Rectal smooth muscle tissue (tissue), 1 donor: ENCODE measurements around the gene MYOD1.

Experiments used
- H3K27ac ChIP-seq: one replicate; pipeline ENCODE4 v1.7.0; 2013; ENCODE audit warnings: low read depth, low read length, inconsistent platforms
- H3K27me3 ChIP-seq: one replicate; pipeline ENCODE4 v1.7.0; 2013; ENCODE audit warnings: low read length; ENCODE audit not compliant: control insufficient read depth, insufficient read depth
- H3K36me3 ChIP-seq: one replicate; pipeline ENCODE4 v1.7.0; 2013; ENCODE audit warnings: low read length; ENCODE audit not compliant: control insufficient read depth, insufficient read depth
- H3K4me1 ChIP-seq: one replicate; pipeline ENCODE4 v1.7.0; 2013; ENCODE audit warnings: low read length; ENCODE audit not compliant: control insufficient read depth, insufficient read depth
- H3K4me3 ChIP-seq: one replicate; pipeline ENCODE4 v1.7.0; 2013; ENCODE audit warnings: low read length
- H3K9ac ChIP-seq: one replicate; pipeline ENCODE4 v1.7.0; 2013; ENCODE audit warnings: low read length

The MYOD1 gene

DNA sequence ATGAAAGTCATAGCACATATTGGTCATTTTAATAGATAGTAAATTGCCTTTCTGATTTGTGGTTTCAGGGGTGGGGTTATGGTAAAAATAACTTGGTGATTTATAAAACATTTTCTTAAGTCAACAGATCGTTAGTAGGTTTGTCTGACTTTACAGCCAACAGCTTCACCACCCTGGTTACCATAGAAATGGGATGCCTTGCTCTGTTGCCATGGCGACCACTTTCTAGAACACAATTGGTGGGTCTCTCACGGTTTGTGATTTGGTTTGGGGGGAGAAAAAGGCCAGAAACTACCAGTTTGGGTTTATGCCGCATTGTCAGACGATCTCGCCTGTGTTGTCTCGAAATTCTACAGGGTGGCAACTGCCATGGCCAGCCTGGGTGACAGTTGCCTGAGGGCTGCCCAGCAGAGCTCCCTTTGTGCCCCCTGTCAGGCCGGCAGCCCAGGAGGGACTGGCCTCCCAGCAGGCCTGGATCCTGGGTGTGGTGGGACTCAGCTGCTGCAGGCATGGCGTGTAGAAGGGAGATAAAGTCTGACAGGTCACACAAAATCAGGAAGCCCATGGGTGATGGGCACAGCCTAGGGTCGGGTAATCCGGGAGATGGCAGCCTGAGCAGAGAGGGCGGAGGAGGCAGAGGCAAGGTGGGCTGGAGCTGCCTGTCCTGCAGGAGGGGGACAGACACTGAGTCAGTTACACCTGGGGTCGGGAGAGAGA is 46.1 kb downstream of the MYOD1 start:
- no peak overlapping the region for H3K27ac ChIP-seq
- H3K4me3 ChIP-seq: no peak overlapping the region

DNA sequence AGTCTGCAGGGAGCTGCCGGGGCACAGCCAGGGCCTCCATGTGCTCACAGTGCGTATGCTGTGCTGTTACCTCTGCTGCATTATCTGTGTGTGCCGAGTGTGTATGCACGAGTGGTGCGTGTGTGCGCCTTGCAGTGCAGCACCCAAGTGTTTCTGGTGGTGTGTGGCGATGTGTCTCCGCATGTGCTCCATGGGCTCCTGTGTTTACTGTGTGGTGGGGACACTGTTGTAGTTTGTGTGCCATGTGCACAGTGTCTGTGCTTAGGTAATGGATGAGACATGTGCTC is 46.6 kb downstream of the MYOD1 start:
- H3K27ac ChIP-seq: no peak overlapping the region
- H3K36me3 ChIP-seq: no peaks in the 10 kb centered on the region
- no peaks in the 10 kb centered on the region for H3K4me1 ChIP-seq
- H3K9ac ChIP-seq: no peak overlapping the region
- H3K4me3 ChIP-seq: no peak overlapping the region
- H3K27me3 ChIP-seq: no peaks in the 10 kb centered on the region

More for the DNA sequence above, 46.1 kb downstream of the MYOD1 start:
- no peak overlapping the region for H3K9ac ChIP-seq
- no peaks in the 10 kb centered on the region for H3K36me3 ChIP-seq
- no peaks in the 10 kb centered on the region for H3K4me1 ChIP-seq
- no peaks in the 10 kb centered on the region for H3K27me3 ChIP-seq

DNA sequence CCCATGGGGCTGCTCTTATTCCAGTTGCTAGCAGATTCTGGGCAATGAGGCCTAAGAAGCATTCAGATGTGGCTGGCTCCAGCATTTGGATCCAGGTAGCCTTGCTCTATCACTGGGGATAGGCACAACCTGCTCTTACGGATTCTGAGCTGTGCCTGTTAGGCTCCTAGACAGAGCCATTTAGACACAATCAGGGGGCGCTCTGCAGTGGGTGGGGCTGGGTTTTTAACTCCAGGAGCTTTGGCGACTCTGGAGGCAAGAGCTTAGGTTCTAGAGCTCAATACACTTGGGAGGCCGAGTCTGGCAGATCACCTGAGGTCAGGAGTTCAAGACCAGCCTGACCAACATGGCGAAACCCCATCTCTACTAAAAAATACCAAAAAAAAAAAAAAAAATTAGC is 47.2 kb downstream of the MYOD1 start:
- no peaks in the 10 kb centered on the region for H3K4me1 ChIP-seq
- no peak overlapping the region for H3K9ac ChIP-seq
- H3K36me3 ChIP-seq: no peaks in the 10 kb centered on the region
- H3K4me3 ChIP-seq: no peak overlapping the region
- no peaks in the 10 kb centered on the region for H3K27me3 ChIP-seq
- H3K27ac ChIP-seq: no peak overlapping the region

DNA sequence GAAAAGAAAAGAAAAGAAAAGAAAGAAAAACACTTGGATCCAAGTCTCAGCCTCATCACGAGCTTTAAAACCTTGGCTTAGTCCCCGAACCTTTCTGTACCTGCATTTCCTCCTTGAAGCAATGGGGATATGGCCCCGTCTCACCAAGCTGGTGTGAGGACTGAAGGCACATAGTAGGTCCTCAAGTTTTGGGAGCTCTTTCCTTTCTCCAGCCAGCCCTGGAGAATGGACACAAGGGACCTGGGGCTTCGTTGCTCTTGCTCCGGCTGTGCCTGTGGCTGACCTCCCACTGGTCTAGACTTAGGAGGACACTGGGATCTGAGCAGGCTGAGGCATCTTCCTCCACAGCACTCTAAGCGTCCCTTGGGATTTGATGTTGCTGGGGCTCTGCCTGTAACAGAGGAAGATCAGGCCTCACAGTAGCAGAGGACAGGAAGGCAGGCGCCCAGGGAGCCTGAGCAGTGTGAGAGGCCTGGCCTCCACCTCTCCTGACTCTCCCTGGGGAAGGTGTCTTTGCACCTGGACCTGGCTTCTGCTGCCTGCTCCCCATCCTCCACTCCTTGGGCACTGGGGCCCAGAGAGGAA is 48.0 kb downstream of the MYOD1 start:
- no peaks in the 10 kb centered on the region for H3K27me3 ChIP-seq
- no peaks in the 10 kb centered on the region for H3K4me1 ChIP-seq
- no peaks in the 10 kb centered on the region for H3K36me3 ChIP-seq
- H3K27ac ChIP-seq: no peak overlapping the region
- no peak overlapping the region for H3K4me3 ChIP-seq
- no peak overlapping the region for H3K9ac ChIP-seq

DNA sequence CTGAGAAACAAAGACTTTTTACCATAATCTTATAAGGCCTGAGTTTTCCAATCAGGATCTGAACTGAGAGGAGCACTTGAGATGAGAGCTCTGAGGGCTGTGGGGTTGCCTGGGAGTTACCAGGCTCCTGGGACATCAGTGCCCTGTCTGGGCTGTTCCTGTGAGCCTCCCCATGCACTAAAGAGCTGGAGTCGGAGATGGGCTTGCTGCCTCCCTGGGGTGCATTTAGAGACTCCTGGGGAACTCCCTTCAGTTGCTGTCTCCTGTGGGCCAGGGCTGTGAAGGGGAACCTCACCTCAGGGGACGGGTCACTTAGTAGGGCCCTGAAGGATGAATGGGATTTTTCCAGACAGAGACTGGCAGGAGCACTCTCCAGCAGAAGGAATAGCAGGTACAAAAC is 48.5 kb downstream of the MYOD1 start:
- Histone ChIP-seq H3K36me3 (no peaks in the 10 kb centered on the region), H3K27ac (no peak overlapping the region), H3K9ac (no peak overlapping the region), H3K4me3 (no peak overlapping the region), H3K27me3 (no peaks in the 10 kb centered on the region), H3K4me1 (no peaks in the 10 kb centered on the region)

DNA sequence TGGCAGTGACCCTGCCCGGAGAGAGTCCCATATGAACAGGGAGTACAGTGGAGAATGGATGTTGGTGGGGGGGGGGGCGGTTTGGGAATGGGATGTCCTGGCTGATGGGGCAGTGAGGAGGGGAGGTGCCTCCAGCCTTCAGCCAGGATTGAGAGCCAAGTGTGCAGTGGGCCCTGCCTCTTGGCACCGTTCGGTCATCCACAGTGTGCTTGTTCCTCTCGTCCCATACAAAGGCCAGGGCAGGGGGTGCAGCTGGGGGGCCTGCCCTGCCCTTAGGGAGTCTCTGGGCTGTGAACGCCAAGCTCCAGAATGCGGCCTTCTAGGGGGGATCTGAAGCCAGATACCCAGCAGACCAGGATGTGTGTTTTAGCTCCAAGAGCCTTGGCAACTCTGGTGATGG is 49.2 kb downstream of the MYOD1 start:
- no peak overlapping the region for H3K27ac ChIP-seq
- H3K36me3 ChIP-seq: no peaks in the 10 kb centered on the region
- no peaks in the 10 kb centered on the region for H3K27me3 ChIP-seq
- H3K4me1 ChIP-seq: no peaks in the 10 kb centered on the region
- H3K9ac ChIP-seq: no peak overlapping the region
- H3K4me3 ChIP-seq: no peak overlapping the region

DNA sequence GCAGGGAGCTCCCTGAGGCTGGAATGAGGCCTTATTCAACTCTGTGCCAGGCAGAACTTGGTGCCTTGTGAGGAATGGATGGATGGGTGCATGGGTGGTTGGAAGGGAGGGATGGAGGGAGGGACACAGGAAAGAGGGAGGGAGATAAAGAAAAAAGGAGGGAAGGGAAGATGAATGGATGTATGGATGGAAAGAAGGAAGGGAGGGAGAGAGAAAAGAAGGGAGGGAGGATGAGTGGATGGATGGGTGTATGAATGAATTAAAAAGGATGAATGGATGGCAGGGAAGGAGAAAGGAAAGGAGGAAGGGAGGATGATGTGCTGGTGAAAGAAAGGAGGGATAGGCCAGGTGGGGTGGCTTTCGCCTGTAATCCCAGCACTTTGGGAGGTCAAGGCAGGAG is 49.8 kb downstream of the MYOD1 start:
- Histone ChIP-seq H3K4me3 (no peak overlapping the region), H3K27ac (no peak overlapping the region), H3K4me1 (no peaks in the 10 kb centered on the region)

DNA sequence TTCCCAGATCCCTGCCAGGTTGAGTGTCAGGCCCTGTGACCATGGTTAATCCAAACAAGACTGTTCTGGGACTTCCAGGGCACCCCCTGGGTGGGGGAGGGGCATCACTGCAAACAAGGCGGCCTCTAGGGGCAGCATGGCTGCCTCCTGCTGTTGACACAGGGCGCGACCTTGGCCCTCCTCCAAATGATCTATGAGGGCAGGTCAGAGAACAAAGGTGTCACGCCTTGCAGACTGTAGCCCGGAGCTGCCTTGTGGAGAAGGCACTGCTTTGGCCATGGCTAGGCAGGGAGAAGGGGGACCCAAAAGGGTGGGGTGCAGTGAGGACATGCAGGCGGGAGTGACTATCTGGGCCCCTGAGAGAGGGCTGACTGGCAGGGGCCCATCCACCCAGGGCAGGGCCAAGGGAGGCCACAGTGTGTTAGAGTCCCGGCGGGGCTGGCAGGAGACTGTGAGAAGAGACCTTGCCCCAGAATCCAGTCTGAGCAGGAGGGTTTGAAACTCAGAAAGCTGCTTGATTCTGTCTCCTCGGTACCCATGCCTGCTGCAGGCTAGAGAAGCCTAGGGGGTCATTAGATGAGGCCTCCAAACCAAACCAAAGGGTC is 50.8 kb downstream of the MYOD1 start:
- H3K27ac ChIP-seq: no peak overlapping the region
- no peaks in the 10 kb centered on the region for H3K27me3 ChIP-seq
- H3K4me1 ChIP-seq: no peaks in the 10 kb centered on the region
- H3K4me3 ChIP-seq: no peak overlapping the region
- no peaks in the 10 kb centered on the region for H3K36me3 ChIP-seq
- no peak overlapping the region for H3K9ac ChIP-seq

More for the DNA sequence above, 49.8 kb downstream of the MYOD1 start:
- H3K27me3 ChIP-seq: no peaks in the 10 kb centered on the region
- H3K9ac ChIP-seq: no peak overlapping the region
- no peaks in the 10 kb centered on the region for H3K36me3 ChIP-seq

DNA sequence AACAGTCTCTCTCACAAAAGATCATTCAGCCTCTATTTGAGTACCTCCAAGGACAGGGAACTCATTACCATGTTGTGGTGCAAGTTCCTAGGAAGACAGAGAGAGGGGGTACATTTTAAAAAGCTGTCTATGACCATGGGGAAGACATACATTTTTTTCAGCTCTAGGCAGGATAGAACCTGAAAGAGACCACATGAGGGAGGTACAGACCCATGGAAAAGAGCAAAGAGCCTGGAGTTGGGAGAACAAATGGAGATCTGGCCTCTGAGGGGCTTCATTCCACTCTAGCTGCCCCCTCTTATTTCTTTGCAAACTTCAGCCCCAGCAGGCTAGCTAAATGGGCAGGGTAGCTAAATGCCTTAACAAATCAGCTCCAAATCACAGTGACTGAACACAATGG is 51.5 kb downstream of the MYOD1 start:
- H3K27ac ChIP-seq: no peak overlapping the region
- no peaks in the 10 kb centered on the region for H3K27me3 ChIP-seq
- no peaks in the 10 kb centered on the region for H3K4me1 ChIP-seq
- H3K36me3 ChIP-seq: no peaks in the 10 kb centered on the region
- H3K9ac ChIP-seq: no peak overlapping the region
- H3K4me3 ChIP-seq: no peak overlapping the region

DNA sequence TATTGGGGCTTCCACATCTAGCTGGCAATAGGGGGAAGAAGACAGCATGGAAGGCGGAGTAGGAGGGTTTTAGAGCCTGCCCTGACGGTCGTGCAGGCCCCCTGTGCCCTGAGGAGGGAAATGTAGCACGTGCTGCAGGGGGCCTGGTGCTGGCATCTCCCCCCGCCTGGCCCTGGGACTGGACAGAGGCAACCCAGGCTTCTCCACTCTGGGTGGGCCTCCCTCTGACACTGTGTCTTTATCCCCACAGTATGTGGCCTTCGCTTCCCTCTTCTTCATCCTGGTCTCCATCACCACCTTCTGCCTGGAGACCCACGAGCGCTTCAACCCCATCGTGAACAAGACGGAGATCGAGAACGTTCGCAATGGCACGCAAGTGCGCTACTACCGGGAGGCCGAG is 52.0 kb downstream of the MYOD1 start:
- Histone ChIP-seq H3K4me3 (no peak overlapping the region), H3K4me1 (no peaks in the 10 kb centered on the region), H3K27ac (no peak overlapping the region), H3K27me3 (no peaks in the 10 kb centered on the region), H3K36me3 (no peaks in the 10 kb centered on the region), H3K9ac (no peak overlapping the region)
